D721Med (cell line): Measurements from ENCODE around the gene AMN.

Experiments
- DNase-seq: peaks from one replicate; pipeline ENCODE4 v3.0.0; 2011; ENCODE audit warnings: low spot score; ENCODE audit not compliant: insufficient read length
- FAIRE-seq: peaks from 2 replicates; lab custom pipeline; 2011; peaks lifted over from hg19 to GRCh38; lab: Jason Lieb, UNC
- TF ChIP-seq, protein P1 (sequence below): IDR thresholded peaks from 2 replicates; pipeline ENCODE4 v1.5.1; 2012; ENCODE audit warnings: mild to moderate bottlenecking, control low read depth; ENCODE audit not compliant: insufficient read depth; ENCODE audit errors: missing control alignments

The AMN gene

DNA sequence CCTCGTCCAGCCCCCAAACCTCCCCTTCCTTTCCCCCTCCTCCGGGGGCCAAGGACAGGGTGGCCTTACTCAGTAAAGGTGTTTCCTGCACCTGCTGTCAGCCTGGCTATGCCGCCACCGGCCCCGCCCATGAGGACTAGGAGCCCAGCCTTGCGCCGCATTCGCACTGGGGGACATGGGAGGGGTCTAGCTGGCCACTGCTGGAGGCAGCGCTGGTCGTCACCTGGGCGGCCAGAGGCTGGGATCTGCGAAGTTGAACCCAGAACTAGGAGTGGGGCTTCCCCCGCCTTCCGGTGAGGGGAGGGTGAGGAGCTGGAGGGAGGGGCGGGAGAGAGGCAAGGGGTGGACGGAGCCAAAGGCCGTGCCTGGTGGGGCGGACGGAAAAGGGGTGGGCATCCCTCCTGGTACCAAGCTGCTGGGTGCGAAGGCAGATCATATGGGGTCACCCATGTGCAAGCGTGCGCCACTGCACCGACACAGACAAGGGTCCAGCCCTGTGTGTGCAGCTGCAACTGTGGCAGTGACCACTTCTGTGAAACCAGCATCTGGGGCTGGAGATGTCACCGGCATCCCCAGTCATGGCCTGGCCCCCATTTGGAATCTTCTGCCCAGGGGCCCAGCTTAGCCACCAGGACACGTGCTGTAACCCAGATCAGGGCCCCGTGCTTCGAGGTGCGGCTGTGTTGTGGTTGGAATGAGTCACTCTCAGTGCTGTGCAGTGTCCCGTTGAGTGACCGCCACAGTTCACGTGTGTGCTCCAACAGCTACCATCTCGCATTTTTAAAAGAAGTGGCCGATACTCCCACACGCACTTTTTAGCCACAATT is 8.5 kb downstream of the AMN start:
- FAIRE-seq = no peak
- DNase-seq = no peak
- TF ChIP-seq, protein P1, sequence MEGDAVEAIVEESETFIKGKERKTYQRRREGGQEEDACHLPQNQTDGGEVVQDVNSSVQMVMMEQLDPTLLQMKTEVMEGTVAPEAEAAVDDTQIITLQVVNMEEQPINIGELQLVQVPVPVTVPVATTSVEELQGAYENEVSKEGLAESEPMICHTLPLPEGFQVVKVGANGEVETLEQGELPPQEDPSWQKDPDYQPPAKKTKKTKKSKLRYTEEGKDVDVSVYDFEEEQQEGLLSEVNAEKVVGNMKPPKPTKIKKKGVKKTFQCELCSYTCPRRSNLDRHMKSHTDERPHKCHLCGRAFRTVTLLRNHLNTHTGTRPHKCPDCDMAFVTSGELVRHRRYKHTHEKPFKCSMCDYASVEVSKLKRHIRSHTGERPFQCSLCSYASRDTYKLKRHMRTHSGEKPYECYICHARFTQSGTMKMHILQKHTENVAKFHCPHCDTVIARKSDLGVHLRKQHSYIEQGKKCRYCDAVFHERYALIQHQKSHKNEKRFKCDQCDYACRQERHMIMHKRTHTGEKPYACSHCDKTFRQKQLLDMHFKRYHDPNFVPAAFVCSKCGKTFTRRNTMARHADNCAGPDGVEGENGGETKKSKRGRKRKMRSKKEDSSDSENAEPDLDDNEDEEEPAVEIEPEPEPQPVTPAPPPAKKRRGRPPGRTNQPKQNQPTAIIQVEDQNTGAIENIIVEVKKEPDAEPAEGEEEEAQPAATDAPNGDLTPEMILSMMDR = no peak

DNA sequence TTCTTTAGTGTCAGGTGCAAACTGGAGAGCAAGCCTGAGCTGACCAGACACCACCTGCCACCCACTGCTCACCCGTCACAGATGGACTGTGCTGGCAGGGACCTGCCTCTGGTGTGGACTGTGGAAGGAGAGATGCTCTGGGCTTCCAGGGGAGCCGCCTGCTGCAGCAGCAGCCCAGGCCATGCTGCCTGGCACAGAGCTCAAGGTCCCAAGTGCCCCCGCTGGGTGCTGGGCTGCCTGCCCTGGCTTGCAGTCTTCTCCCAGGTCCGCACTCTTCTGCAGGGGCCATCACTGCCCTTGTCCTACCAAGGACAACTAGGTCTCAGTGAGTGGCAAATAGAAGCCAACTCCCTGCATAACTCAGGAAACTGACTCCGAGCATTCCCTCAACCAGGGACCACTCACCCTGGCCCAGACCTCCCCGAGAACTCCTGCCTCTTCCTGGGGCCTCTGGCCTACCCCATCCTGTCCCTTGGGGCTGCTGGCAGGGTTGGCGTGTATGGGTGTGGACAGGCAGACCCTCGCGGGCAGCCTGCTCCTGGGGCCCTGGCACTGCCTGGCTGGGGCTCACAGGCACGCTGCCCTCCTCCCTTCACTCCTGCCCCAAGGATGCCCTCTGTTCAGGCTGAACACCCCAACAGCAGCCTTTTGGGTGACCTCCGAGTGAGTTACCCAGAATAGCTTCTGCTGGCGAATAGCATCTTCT is 9.3 kb downstream of the AMN start:
- no peak for DNase-seq
- TF ChIP-seq, protein P1 = no peak
- FAIRE-seq = no peak

DNA sequence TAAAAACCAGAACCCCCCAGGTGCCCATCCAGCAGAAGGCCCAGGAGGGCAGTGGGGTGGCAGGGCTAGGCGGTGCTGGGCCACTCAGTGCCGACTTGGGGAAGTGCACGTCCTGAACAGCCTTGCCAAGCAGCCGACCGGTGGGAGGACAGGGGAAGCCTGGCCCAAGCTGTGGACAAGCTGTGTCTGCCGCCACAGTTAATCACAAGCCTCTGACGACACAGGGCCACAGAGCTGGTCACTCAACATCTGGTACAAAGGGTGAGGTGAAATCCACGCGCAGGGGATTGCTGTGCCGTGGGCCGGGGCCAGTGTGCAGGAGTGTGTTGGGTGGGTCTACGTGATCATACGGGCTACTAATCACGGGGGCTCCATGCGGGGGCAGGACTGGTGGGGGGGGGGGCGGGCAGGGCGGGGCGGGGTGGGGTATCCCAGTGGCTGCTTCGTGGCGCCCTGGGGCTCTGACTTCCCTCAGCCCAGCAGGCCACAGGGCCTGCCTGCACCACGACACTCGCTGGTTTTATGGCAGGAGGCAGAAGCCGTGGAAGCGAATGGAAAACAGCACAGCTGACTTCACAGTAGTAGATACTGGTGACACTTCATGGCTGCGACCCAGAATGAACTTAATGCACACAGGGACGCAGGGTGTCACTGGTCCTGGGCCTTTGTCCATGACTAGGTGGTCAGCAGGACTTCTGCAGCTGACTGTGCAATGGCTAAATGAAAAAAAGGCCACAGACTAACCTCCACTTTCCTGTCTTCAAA is 10.2 kb downstream of the AMN start:
- TF ChIP-seq, protein P1 = no peak
- DNase-seq (no peak), FAIRE-seq (no peak)

DNA sequence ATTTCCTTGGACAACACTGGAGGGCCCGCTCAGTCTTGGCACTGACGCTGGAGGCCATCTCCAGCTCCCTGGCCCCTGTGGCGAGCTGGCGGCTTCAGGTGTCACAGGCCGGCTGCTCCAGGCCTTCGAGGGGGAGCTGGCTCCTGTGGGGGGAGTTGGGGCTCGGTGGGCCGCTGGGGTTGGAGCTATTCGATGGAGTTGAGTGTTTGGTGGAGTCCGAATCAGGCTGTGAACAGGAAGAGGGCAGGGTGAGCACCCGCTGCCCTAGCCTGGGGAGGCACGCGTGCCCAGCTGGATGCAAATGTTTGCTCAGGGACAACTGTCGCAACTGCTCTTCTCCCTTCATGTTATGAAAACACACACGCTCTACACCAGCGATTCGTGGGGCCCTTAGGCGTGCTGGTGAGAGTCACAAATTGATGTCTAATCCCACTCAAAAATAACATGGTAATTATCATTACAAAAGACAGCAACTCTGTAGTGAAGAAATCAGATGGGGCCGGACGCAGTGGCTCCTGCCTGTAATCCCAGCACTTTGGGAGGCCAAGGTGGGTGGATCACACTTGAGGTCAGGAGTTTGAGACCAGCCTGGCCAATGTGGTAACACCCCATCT is 11.3 kb downstream of the AMN start:
- TF ChIP-seq, protein P1 = no peak
- no peak for FAIRE-seq
- no peak for DNase-seq

DNA sequence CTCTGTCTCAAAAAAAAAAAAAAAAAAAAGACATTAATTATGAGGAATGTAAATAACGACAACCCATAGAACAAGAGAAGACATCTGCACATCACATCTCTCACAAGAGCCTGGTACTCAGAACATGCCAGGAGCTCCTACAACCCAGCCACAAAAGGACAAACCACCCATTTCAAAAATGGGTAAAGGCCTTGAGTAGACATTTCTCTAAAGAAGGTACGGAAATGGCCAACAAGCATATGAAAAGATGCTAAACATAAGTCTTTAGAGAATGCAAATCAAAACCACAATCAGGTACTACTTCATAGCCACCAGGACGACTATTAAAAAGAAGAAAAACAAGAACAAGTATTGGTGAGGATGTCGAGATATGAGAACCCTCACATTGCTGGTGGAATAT is 13.3 kb downstream of the AMN start:
- TF ChIP-seq, protein P1 = no peak
- FAIRE-seq = no peak
- no peak for DNase-seq

DNA sequence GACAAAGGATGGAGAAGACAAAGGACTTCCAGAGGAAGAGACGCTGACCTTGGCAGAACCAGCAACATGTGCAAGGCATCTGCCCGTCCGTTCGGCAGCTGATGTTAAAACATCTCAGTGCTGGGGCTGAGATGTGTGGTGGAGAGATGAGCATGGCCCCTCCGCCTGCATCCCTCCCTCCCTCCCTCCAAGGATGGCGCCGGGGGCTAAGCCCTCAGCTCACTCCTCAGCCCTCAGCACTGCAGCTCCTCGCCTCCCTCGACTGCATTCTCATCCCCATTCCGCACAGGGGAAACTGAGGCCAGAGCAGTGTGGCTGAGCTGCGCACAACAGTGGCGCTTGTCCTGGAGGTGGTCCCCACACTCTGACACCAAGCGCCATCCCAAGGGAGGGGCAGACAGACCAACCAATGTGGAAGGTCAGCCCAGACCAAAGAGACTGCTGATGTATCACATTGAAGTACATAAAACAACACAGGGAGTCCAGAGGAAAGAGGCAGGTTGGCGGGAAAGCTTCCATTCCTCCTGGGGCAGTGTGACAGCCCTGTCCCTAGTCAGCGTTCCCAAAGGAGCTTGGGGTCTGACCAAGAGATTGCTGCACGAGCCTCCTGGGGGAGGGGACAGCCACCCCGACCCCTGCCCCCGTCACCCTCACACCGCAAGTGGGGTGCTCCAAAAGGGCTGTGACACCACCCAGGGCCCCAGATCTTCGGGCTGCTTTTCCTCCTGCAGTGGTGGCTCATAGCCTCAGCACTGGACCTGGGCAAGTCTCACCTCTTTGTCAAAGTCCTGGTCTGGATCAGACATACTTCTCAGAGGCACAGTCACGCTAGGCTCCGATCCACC is 15.1 kb downstream of the AMN start:
- FAIRE-seq (no peak), DNase-seq (no peak)
- TF ChIP-seq, protein P1 = no peak
